Breast epithelium (tissue), 4 donors: Measurements from ENCODE around the gene APCS. TPM values are rescaled to one million over a fixed set of nuclear protein-coding genes. Genes with fewer than 3 reads are reported as not detected.

Experiments
- DNase-seq, 2 donors: peaks; one replicate each; pipeline ENCODE4 v3.0.0-alpha.2; 2019; ENCODE audit warnings: low spot score in 2 of 2
- H3K27ac ChIP-seq, 2 donors: fragments of 200-600 bp; sonication (generic) in 1 of 2; one replicate each; pipeline ENCODE4 v1.5.1; 2016 to 2019; ENCODE audit warnings: mild to moderate bottlenecking in 1 of 2
- H3K27me3 ChIP-seq, 2 donors: fragments of 200-600 bp; sonication (generic) in 1 of 2; one replicate each; pipeline versions ENCODE4 v1.5.1 to v1.6.0; 2017 to 2019; ENCODE audit warnings: control low read depth in 1 of 2, mild to moderate bottlenecking in 1 of 2
- H3K36me3 ChIP-seq: fragments of 200-600 bp; one replicate; pipeline ENCODE4 v1.5.1; 2019
- H3K4me1 ChIP-seq, 2 donors: fragments of 200-600 bp; sonication (generic); one replicate each; pipeline ENCODE4 v1.5.1; 2016 to 2019; ENCODE audit warnings: control low read depth in 1 of 2
- H3K4me3 ChIP-seq, 3 donors: fragments of 200-600 bp; sonication (generic); 1 replicate in 2 of 3; 2 replicates in 1 of 3; pipeline ENCODE4 v1.5.1; 2016 to 2019; ENCODE audit warnings: mild to moderate bottlenecking in 3 of 3, moderate library complexity in 2 of 3
- H3K9me3 ChIP-seq, 2 donors: fragments of 200-600 bp; sonication (generic) in 1 of 2; one replicate each; pipeline ENCODE4 v1.5.1; 2016 to 2019; ENCODE audit warnings: control low read depth in 1 of 2
- CTCF ChIP-seq, 3 donors: fragments of 450-650 bp; IDR thresholded peaks; one replicate each; pipeline ENCODE4 v1.5.1; 2016 to 2017; ENCODE audit warnings: antibody characterized with exemption in 3 of 3, mild to moderate bottlenecking in 3 of 3, moderate library complexity in 3 of 3
- POLR2A ChIP-seq: fragments of 450-650 bp; IDR thresholded peaks from one replicate; pipeline ENCODE4 v1.6.1; 2016; ENCODE audit warnings: antibody characterized with exemption, mild to moderate bottlenecking, moderate library complexity
- POLR2AphosphoS5 ChIP-seq, 3 donors: sonication (generic); formaldehyde crosslinking; IDR thresholded peaks; one replicate each; pipeline ENCODE4 v1.6.1; 2017; ENCODE audit warnings: antibody characterized with exemption in 3 of 3
- intact Hi-C: fragments of 100-400 bp; cut with DNase I; formaldehyde crosslinking; loops from one replicate; pipeline ENCODE4 v1.15.1; 2023; ENCODE audit warnings: low total_unique reads
- total RNA-seq, 3 donors: library from RNA; depleted of rRNA; stranded (reverse); fragments of >200 nt; gene quantifications; one replicate each; pipeline ENCODE4 v1.1.0, GENCODE V29; 2016

The APCS gene
- total RNA-seq, 3 donors from 2014 or later = not detected

- no peak overlapping the region for H3K27ac ChIP-seq
- no peak overlapping the region for H3K4me3 ChIP-seq
- H3K4me1 ChIP-seq = no peaks in the 10 kb centered on the region
- intact Hi-C loops = no loop called here
- TF ChIP-seq POLR2AphosphoS5 (IDR thresholded peaks at IDR 0.05) (no peak), CTCF (IDR thresholded peaks at IDR 0.05) (no peak), POLR2A (no peak)
- no peaks in the 10 kb centered on the region for H3K36me3 ChIP-seq
- DNase-seq = no peak
- H3K27me3 ChIP-seq = no peaks in the 10 kb centered on the region
- H3K9me3 ChIP-seq = no peaks in the 10 kb centered on the region
Measured at GRCh38 chr1:159600894-159601293, 13.3 kb downstream of the APCS start.

- Histone ChIP-seq H3K36me3 (no peaks in the 10 kb centered on the region), H3K9me3 (no peaks in the 10 kb centered on the region), H3K27me3 (no peaks in the 10 kb centered on the region), H3K4me1 (no peaks in the 10 kb centered on the region), H3K4me3 (no peak overlapping the region), H3K27ac (no peak overlapping the region)
- intact Hi-C loops = no loop called here
- TF ChIP-seq POLR2AphosphoS5 (IDR thresholded peaks at IDR 0.05) = no peak
- no peak for TF ChIP-seq CTCF (IDR thresholded peaks at IDR 0.05)
- no peak for DNase-seq
Measured at GRCh38 chr1:159602501-159602999, 14.9 kb downstream of the APCS start.

GRCh38 chr1:159612211-159612885, 24.7 kb downstream of the APCS start:
- DNase-seq = no peak
- TF ChIP-seq POLR2A (no peak), POLR2AphosphoS5 (IDR thresholded peaks at IDR 0.05) (no peak), CTCF (IDR thresholded peaks at IDR 0.05) (no peak)
- Histone ChIP-seq H3K27ac (no peak overlapping the region), H3K27me3 (no peaks in the 10 kb centered on the region), H3K9me3 (no peaks in the 10 kb centered on the region), H3K4me1 (no peaks in the 10 kb centered on the region), H3K36me3 (no peaks in the 10 kb centered on the region), H3K4me3 (no peak overlapping the region)
- intact Hi-C loops = no loop called here

GRCh38 chr1:159632922-159633321, 45.3 kb downstream of the APCS start:
- intact Hi-C loops = no loop called here
- Histone ChIP-seq H3K4me1 (no peaks in the 10 kb centered on the region), H3K27ac (no peak overlapping the region), H3K27me3 (no peaks in the 10 kb centered on the region), H3K9me3 (no peaks in the 10 kb centered on the region), H3K4me3 (no peak overlapping the region), H3K36me3 (no peaks in the 10 kb centered on the region)
- TF ChIP-seq POLR2A (no peak), POLR2AphosphoS5 (IDR thresholded peaks at IDR 0.05) (no peak), CTCF (IDR thresholded peaks at IDR 0.05) (no peak)
- no peak for DNase-seq

Other genes starting within 250 kb of the APCS start
- gene OR10J4, start 155.6 kb upstream of the APCS start, total RNA-seq = not detected
- gene OR10J1, start 148.1 kb upstream of the APCS start, total RNA-seq = not detected
- gene OR10J5, start 51.8 kb upstream of the APCS start, total RNA-seq = not detected
- under 1 TPM in 2 of 3 donors, not detected in 1; 0.33 to 0.48 TPM for gene CRP, start 126.8 kb downstream of the APCS start, total RNA-seq
- gene DUSP23, start 193.1 kb downstream of the APCS start, total RNA-seq = 100 to 1,000 TPM in 2 of 3 donors, 10 to 100 TPM in 1; 92.7 to 187 (median 147) TPM
- 1 to 10 TPM in 1 of 3 donors, under 1 TPM in 2; 0.80 to 2.8 (median 0.98) TPM for gene FCRL6, start 214.5 kb downstream of the APCS start, total RNA-seq
- 10 to 100 TPM in 2 of 3 donors, 1 to 10 TPM in 1; 2.3 to 15.4 (median 12.3) TPM for gene SLAMF8, start 239.0 kb downstream of the APCS start, total RNA-seq